Measurements from ENCODE around the gene ADAM33. TPM values are rescaled to one million over a fixed set of nuclear protein-coding genes. Genes with fewer than 3 reads are reported as not detected.

Gene ADAM33
- total RNA-seq, 1 experiment from 2014 or later, result not detected

GRCh38 chr20:3628502-3629314 lies 53.1 kb downstream of the ADAM33 start:
- DNase-seq (ENCODE audit: low read depth, low spot score) (no peak), ATAC-seq (no peak)
- no peak overlapping the region for H3K4me3 ChIP-seq (replicated peaks in 1 of 2; ENCODE audit: low read depth in 1 of 2, low read length in 2 of 2)
- H3K4me2 ChIP-seq (ENCODE audit: low read length), result no peak overlapping the region
- TF ChIP-seq ELF1 (IDR thresholded peaks at IDR 0.05; ENCODE audit: borderline replicate concordance, low read depth), result no peak
- TF ChIP-seq CBX3 (IDR thresholded peaks at IDR 0.05; ENCODE audit: low read depth), result no peak
- no peak for TF ChIP-seq CEBPB (IDR thresholded peaks at IDR 0.05; ENCODE audit: low read depth)
- TF ChIP-seq ZNF274 (IDR thresholded peaks at IDR 0.05; ENCODE audit: low read depth, low read length), result no peak
- no peak for TF ChIP-seq SP1 (IDR thresholded peaks at IDR 0.05; ENCODE audit: low read depth)
- TF ChIP-seq CTCF (IDR thresholded peaks at IDR 0.05 in 2 of 3, conservative IDR thresholded peaks at IDR 0.05 in 1 of 3; ENCODE audit: borderline replicate concordance in 1 of 3, insufficient read depth in 1 of 3, low read depth in 2 of 3, low read length in 2 of 3), result no peak
- no peak for TF ChIP-seq FOSL1 (IDR thresholded peaks at IDR 0.05; ENCODE audit: low read depth)
- no peak for TF ChIP-seq POLR2A (IDR thresholded peaks at IDR 0.05; ENCODE audit: borderline replicate concordance, extremely low read depth, insufficient read depth, insufficient read length)
- H3K4me1 ChIP-seq (ENCODE audit: control insufficient read depth in 1 of 2, insufficient read depth in 2 of 2, low read length in 2 of 2), result no peaks in the 10 kb centered on the region
- intact Hi-C loops (cut with micrococcal nuclease), result no loop called here
- POLR2A ChIA-PET, result interaction anchor here (0.6 kb wide), 1 partner anchor 13 kb away, joined by 3 read pairs; no protein-coding TSS in a partner anchor
- H3K79me2 ChIP-seq (ENCODE audit: insufficient read depth, low read length), result no peaks in the 10 kb centered on the region
- CTCF ChIA-PET, result no interaction called here
- H3K36me3 ChIP-seq (ENCODE audit: control insufficient read depth in 1 of 2, insufficient read depth in 2 of 2, low read length in 2 of 2), result no peaks in the 10 kb centered on the region
- H3K9ac ChIP-seq (ENCODE audit: low read length), result no peak overlapping the region
- no peaks in the 10 kb centered on the region for H4K20me1 ChIP-seq (ENCODE audit: insufficient read depth)
- RAD21 ChIA-PET (ENCODE audit: low non-redundant PET in 1 of 2, low total read pairs in 2 of 2, uncharacterized antibody in 2 of 2, unreplicated experiment in 2 of 2), result no interaction called here
- H3K9me3 ChIP-seq (ENCODE audit: control insufficient read depth in 1 of 2, insufficient read depth in 1 of 2, low read depth in 1 of 2, low read length in 2 of 2), result no peaks in the 10 kb centered on the region
- no peaks in the 10 kb centered on the region for H3K27me3 ChIP-seq (ENCODE audit: insufficient read depth, low read length)
- no peaks in the 10 kb centered on the region for H3K9me2 ChIP-seq (ENCODE audit: insufficient read depth)
- H2AFZ ChIP-seq (ENCODE audit: low read depth, low read length, poor library complexity, severe bottlenecking), result no peak overlapping the region
- H3K27ac ChIP-seq (ENCODE audit: low read depth, low read length), result no peak overlapping the region
- BruUV-seq (replicated peaks), result no TSS peak

Measured in HCT116 (cell line).